Renal cortical epithelial cell (primary cell): ENCODE data around the gene RARB. TPM values are rescaled to one million over a fixed set of nuclear protein-coding genes. Genes with fewer than 3 reads are reported as not detected.

Source experiments
- DNase-seq: peaks from one replicate; pipeline ENCODE4 v3.0.0-alpha.2; 2011; ENCODE audit warnings: low read depth
- total RNA-seq: library from RNA; depleted of rRNA; stranded (reverse); fragments of >200 nt; gene quantifications from 2 replicates; pipeline ENCODE4 v1.2.3, GENCODE V29; 2014

RARB gene
- 4.3 and 4.9 TPM in 2 replicates for total RNA-seq

- DNase-seq: peak; percentile 90
These were observed at the start of gene RARB for GRCh38 chr3:25427942-25428788. RARB (plus strand) TSS chr3:25428263; CDS start chr3:25428732, 469 bp downstream.

- DNase-seq: no peak
These were observed 49.2 kb upstream of the RARB start for GRCh38 chr3:25378786-25379311.

GRCh38 chr3:25380222-25380739, 47.8 kb upstream of the RARB start:
- DNase-seq: no peak

- DNase-seq: no peak
These were observed 47.0 kb upstream of the RARB start for GRCh38 chr3:25381083-25381482.

- DNase-seq: no peak
These were observed 43.6 kb upstream of the RARB start for GRCh38 chr3:25384471-25384870.

- no peak for DNase-seq
These were observed 42.1 kb upstream of the RARB start for GRCh38 chr3:25385807-25386460.

- DNase-seq: no peak
These were observed 41.3 kb upstream of the RARB start for GRCh38 chr3:25386686-25387255.

- no peak for DNase-seq
These were observed 37.5 kb upstream of the RARB start for GRCh38 chr3:25390605-25391004.

GRCh38 chr3:25396251-25396650, 31.8 kb upstream of the RARB start:
- DNase-seq: no peak

- DNase-seq: peak; percentile 33
These were observed 31.4 kb upstream of the RARB start for GRCh38 chr3:25396686-25397085.

GRCh38 chr3:25397150-25397549, 30.9 kb upstream of the RARB start:
- DNase-seq: no peak

- DNase-seq: no peak
These were observed 27.5 kb upstream of the RARB start for GRCh38 chr3:25400587-25400986.

GRCh38 chr3:25403968-25404367, 24.1 kb upstream of the RARB start:
- DNase-seq: no peak

GRCh38 chr3:25404569-25404968, 23.5 kb upstream of the RARB start:
- no peak for DNase-seq

- no peak for DNase-seq
These were observed 22.7 kb upstream of the RARB start for GRCh38 chr3:25405335-25405734.

GRCh38 chr3:25410703-25411102, 17.4 kb upstream of the RARB start:
- DNase-seq: no peak

- no peak for DNase-seq
These were observed 15.8 kb upstream of the RARB start for GRCh38 chr3:25412269-25412668.

- no peak for DNase-seq
These were observed 11.9 kb upstream of the RARB start for GRCh38 chr3:25416176-25416575.

- DNase-seq: no peak
These were observed 9.5 kb upstream of the RARB start for GRCh38 chr3:25418596-25418995.

- no peak for DNase-seq
These were observed 8.8 kb upstream of the RARB start for GRCh38 chr3:25419251-25419650.

GRCh38 chr3:25420147-25420546, 7.9 kb upstream of the RARB start:
- no peak for DNase-seq

- no peak for DNase-seq
These were observed 7.2 kb upstream of the RARB start for GRCh38 chr3:25420885-25421284.
